SK-N-SH (cell line): Measurements from ENCODE around the gene DCDC2. TPM values are rescaled to one million over a fixed set of nuclear protein-coding genes. Genes with fewer than 3 reads are reported as not detected.

Source experiments
- CTCF ChIA-PET: fragments of 300-600, 350-600 bp; formaldehyde crosslinking; extraction: SDS; loops from one replicate; lab custom pipeline; 2021; lab: Yijun Ruan, JAX
- POLR2A ChIA-PET: fragments of 350-600 bp; sonication (Branson Sonifier 250); formaldehyde crosslinking; extraction: SDS; loops from one replicate; lab custom pipeline; 2020; ENCODE audit warnings: antibody characterized with exemption, inconsistent platforms; lab: Yijun Ruan, JAX
- DNase-seq: peaks from one replicate; pipeline ENCODE4 v3.0.0; 2012
- H2AFZ ChIP-seq: fragments of 200-600 bp; sonication (generic); 2 replicates; pipeline ENCODE4 v1.8.1; 2016; ENCODE audit warnings: antibody characterized with exemption, mild to moderate bottlenecking, low read depth
- H3F3A ChIP-seq: fragments of 200-600 bp; sonication (generic); replicated peaks from 2 replicates; pipeline ENCODE3; 2016; ENCODE audit warnings: antibody characterized with exemption, mild to moderate bottlenecking; ENCODE audit not compliant: insufficient read depth
- H3K27ac ChIP-seq, 2 experiments: fragments of 200-500 bp in 1 of 2; fragments of 200-600 bp in 1 of 2; sonication (Bioruptor generic) in 1 of 2; sonication (generic), shearing (Covaris generic) in 1 of 2; 2 replicates each; pipeline versions ENCODE4 v1.5.1 to v1.6.1; 2014 to 2016; ENCODE audit warnings: low read depth in 2 of 2, inconsistent platforms in 1 of 2, low read length in 1 of 2, mild to moderate bottlenecking in 1 of 2, mixed read lengths in 1 of 2
- H3K27me3 ChIP-seq: fragments of 200-600 bp; sonication (generic), shearing (Covaris generic); 2 replicates; pipeline ENCODE4 v1.6.1; 2016; ENCODE audit warnings: mixed run types; ENCODE audit not compliant: insufficient read depth
- H3K36me3 ChIP-seq, 2 experiments: fragments of 200-500 bp in 1 of 2; fragments of 200-600 bp in 1 of 2; sonication (Bioruptor generic) in 1 of 2; sonication (generic) in 1 of 2; replicated peaks in 1 of 2; 2 replicates each; pipeline versions ENCODE3 to v1.5.1; 2014 to 2016; ENCODE audit warnings: low read length in 1 of 2, mild to moderate bottlenecking in 1 of 2; ENCODE audit not compliant: insufficient read depth in 2 of 2, control insufficient read depth in 1 of 2
- H3K4me1 ChIP-seq, 2 experiments: fragments of 200-500 bp in 1 of 2; fragments of 200-600 bp in 1 of 2; sonication (Bioruptor generic) in 1 of 2; sonication (generic), shearing (Covaris generic) in 1 of 2; 2 replicates each; pipeline versions ENCODE4 v1.5.1 to v1.6.1; 2014 to 2016; ENCODE audit warnings: low read depth in 1 of 2, low read length in 1 of 2, mixed run types in 1 of 2; ENCODE audit not compliant: insufficient read depth in 2 of 2, control insufficient read depth in 1 of 2
- H3K4me2 ChIP-seq: fragments of 200-600 bp; sonication (generic), shearing (Covaris generic); 2 replicates; pipeline ENCODE4 v1.6.1; 2017; ENCODE audit warnings: mixed run types
- H3K4me3 ChIP-seq, 2 experiments: fragments of 200-500 bp in 1 of 2; fragments of 200-600 bp in 1 of 2; sonication (Bioruptor generic) in 1 of 2; sonication (generic), shearing (Covaris generic) in 1 of 2; 2 replicates each; pipeline versions ENCODE4 v1.5.1 to v1.8.1; 2014 to 2016; ENCODE audit warnings: low read depth in 2 of 2, inconsistent platforms in 1 of 2, low read length in 1 of 2, mild to moderate bottlenecking in 1 of 2, mixed read lengths in 1 of 2, moderate library complexity in 1 of 2
- H3K79me2 ChIP-seq: fragments of 200-600 bp; sonication (generic); 2 replicates; pipeline ENCODE4 v1.8.1; 2017; ENCODE audit warnings: mild to moderate bottlenecking; ENCODE audit not compliant: insufficient read depth
- H3K9ac ChIP-seq: fragments of 200-600 bp; sonication (generic); 2 replicates; pipeline ENCODE4 v1.6.1; 2017; ENCODE audit warnings: mixed run types
- H3K9me2 ChIP-seq: fragments of 200-600 bp; sonication (generic); 2 replicates; pipeline ENCODE4 v1.6.1; 2017; ENCODE audit warnings: mixed run types
- H3K9me3 ChIP-seq: fragments of 200-600 bp; sonication (generic); 2 replicates; pipeline ENCODE4 v1.6.1; 2017; ENCODE audit warnings: mixed run types, mild to moderate bottlenecking, moderate library complexity
- H4K20me1 ChIP-seq: fragments of 200-600 bp; sonication (generic); 2 replicates; pipeline ENCODE4 v1.6.1; 2017; ENCODE audit warnings: mild to moderate bottlenecking, mixed run types; ENCODE audit not compliant: insufficient read depth
- EP300 ChIP-seq, 2 experiments: IDR thresholded peaks; 2 replicates each; pipeline versions ENCODE4 v1.4.0 to v1.6.1; 2012; ENCODE audit warnings: borderline replicate concordance in 1 of 2, low read depth in 1 of 2, low read length in 1 of 2
- FOSL2 ChIP-seq: IDR thresholded peaks from 2 replicates; pipeline ENCODE4 v1.4.0; 2012; ENCODE audit warnings: low read depth, mild to moderate bottlenecking, moderate library complexity, borderline replicate concordance
- FOXJ3 ChIP-seq: sonication (generic); formaldehyde crosslinking; IDR thresholded peaks from 2 replicates; pipeline ENCODE4 v1.5.1; 2020; ENCODE audit warnings: mild to moderate bottlenecking, missing genetic modification reagents
- JUND ChIP-seq: IDR thresholded peaks from 2 replicates; pipeline ENCODE4 v1.4.0; 2012
- MAX ChIP-seq: IDR thresholded peaks from 2 replicates; pipeline ENCODE4 v1.4.0; 2012; ENCODE audit warnings: low read depth
- NFIC ChIP-seq: IDR thresholded peaks from 2 replicates; pipeline ENCODE4 v1.4.0; 2012; ENCODE audit warnings: borderline replicate concordance
- POLR2AphosphoS5 ChIP-seq: IDR thresholded peaks from 2 replicates; pipeline ENCODE4 v1.6.1; 2012; ENCODE audit warnings: low read depth, low read length
- RAD21 ChIP-seq: IDR thresholded peaks from 2 replicates; pipeline ENCODE4 v1.6.1; 2012; ENCODE audit warnings: mild to moderate bottlenecking, low read length
- SMC3 ChIP-seq: IDR thresholded peaks from 2 replicates; pipeline ENCODE4 v1.6.1; 2012; ENCODE audit warnings: low read depth, low read length, improper control_type of control experiment
- TCF12 ChIP-seq: IDR thresholded peaks from 2 replicates; pipeline ENCODE4 v1.4.0; 2012
- USF1 ChIP-seq: IDR thresholded peaks from 2 replicates; pipeline ENCODE4 v1.4.0; 2012; ENCODE audit warnings: low read depth, borderline replicate concordance
- USF2 ChIP-seq: fragments of 150-350 bp; IDR thresholded peaks from 2 replicates; pipeline ENCODE4 v1.6.1; 2017; ENCODE audit warnings: antibody characterized with exemption, low read length, low read depth, borderline replicate concordance
- ZBTB33 ChIP-seq: IDR thresholded peaks from 2 replicates; pipeline ENCODE4 v1.4.0; 2012; ENCODE audit warnings: low read depth, borderline replicate concordance
- WGBS: methylation state at CpG from one replicate; pipeline ENCODE4 v1.1.6; 2017; ENCODE audit warnings: low lambda C conversion rate; 5-methylcytosine and 5-hydroxymethylcytosine counted together
- polyA plus RNA-seq, 3 experiments: library from polyadenylated mRNA; depleted of rRNA; stranded (reverse); fragments of >200 nt; gene quantifications; 2 replicates each; pipeline ENCODE4 v1.2.3, GENCODE V29; 2012
- TF ChIP-seq, protein P1 (sequence below): fragments of 200-600 bp; sonication (generic); IDR thresholded peaks from 2 replicates; pipeline ENCODE4 v1.6.1; 2017; ENCODE audit warnings: antibody characterized with exemption, mild to moderate bottlenecking, moderate library complexity
- TF ChIP-seq, protein P2 (sequence below): fragments of 150-350 bp; IDR thresholded peaks from 2 replicates; pipeline ENCODE4 v1.6.1; 2016; ENCODE audit warnings: mild to moderate bottlenecking, low read depth, low read length
- TF ChIP-seq, protein P3 (sequence below): IDR thresholded peaks from 2 replicates; pipeline ENCODE4 v1.6.1; 2012; ENCODE audit warnings: mild to moderate bottlenecking, low read depth, low read length, moderate library complexity

DCDC2 gene
- polyA plus RNA-seq, 1 of the 3 experiments (the other 2 are of a cell fraction): not detected

- TF ChIP-seq POLR2AphosphoS5 (no peak), TCF12 (no peak), USF1 (no peak), RAD21 (no peak), FOSL2 (no peak), EP300 (IDR thresholded peaks at IDR 0.05; ENCODE audit: borderline replicate concordance in 1 of 2, low read depth in 1 of 2, low read length in 1 of 2) (no peak), MAX (no peak), ZBTB33 (no peak), JUND (no peak), SMC3 (no peak), FOXJ3 (no peak), USF2 (no peak), NFIC (no peak)
- TF ChIP-seq, protein P1, sequence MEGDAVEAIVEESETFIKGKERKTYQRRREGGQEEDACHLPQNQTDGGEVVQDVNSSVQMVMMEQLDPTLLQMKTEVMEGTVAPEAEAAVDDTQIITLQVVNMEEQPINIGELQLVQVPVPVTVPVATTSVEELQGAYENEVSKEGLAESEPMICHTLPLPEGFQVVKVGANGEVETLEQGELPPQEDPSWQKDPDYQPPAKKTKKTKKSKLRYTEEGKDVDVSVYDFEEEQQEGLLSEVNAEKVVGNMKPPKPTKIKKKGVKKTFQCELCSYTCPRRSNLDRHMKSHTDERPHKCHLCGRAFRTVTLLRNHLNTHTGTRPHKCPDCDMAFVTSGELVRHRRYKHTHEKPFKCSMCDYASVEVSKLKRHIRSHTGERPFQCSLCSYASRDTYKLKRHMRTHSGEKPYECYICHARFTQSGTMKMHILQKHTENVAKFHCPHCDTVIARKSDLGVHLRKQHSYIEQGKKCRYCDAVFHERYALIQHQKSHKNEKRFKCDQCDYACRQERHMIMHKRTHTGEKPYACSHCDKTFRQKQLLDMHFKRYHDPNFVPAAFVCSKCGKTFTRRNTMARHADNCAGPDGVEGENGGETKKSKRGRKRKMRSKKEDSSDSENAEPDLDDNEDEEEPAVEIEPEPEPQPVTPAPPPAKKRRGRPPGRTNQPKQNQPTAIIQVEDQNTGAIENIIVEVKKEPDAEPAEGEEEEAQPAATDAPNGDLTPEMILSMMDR: no peak
- TF ChIP-seq, protein P2, sequence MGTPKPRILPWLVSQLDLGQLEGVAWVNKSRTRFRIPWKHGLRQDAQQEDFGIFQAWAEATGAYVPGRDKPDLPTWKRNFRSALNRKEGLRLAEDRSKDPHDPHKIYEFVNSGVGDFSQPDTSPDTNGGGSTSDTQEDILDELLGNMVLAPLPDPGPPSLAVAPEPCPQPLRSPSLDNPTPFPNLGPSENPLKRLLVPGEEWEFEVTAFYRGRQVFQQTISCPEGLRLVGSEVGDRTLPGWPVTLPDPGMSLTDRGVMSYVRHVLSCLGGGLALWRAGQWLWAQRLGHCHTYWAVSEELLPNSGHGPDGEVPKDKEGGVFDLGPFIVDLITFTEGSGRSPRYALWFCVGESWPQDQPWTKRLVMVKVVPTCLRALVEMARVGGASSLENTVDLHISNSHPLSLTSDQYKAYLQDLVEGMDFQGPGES: no peak
- TF ChIP-seq, protein P3, sequence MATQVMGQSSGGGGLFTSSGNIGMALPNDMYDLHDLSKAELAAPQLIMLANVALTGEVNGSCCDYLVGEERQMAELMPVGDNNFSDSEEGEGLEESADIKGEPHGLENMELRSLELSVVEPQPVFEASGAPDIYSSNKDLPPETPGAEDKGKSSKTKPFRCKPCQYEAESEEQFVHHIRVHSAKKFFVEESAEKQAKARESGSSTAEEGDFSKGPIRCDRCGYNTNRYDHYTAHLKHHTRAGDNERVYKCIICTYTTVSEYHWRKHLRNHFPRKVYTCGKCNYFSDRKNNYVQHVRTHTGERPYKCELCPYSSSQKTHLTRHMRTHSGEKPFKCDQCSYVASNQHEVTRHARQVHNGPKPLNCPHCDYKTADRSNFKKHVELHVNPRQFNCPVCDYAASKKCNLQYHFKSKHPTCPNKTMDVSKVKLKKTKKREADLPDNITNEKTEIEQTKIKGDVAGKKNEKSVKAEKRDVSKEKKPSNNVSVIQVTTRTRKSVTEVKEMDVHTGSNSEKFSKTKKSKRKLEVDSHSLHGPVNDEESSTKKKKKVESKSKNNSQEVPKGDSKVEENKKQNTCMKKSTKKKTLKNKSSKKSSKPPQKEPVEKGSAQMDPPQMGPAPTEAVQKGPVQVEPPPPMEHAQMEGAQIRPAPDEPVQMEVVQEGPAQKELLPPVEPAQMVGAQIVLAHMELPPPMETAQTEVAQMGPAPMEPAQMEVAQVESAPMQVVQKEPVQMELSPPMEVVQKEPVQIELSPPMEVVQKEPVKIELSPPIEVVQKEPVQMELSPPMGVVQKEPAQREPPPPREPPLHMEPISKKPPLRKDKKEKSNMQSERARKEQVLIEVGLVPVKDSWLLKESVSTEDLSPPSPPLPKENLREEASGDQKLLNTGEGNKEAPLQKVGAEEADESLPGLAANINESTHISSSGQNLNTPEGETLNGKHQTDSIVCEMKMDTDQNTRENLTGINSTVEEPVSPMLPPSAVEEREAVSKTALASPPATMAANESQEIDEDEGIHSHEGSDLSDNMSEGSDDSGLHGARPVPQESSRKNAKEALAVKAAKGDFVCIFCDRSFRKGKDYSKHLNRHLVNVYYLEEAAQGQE: no peak
- Histone ChIP-seq H2AFZ (no peak overlapping the region), H3K4me2 (no peak overlapping the region), H4K20me1 (no peaks in the 10 kb centered on the region), H3K27me3 (no peaks in the 10 kb centered on the region), H3K4me1 (peaks cover 0 to 16% of the 10 kb centered on the region in 2 experiments; a peak in 2 of 4 replicates), H3K9ac (no peak overlapping the region), H3K27ac (no peak overlapping the region), H3K9me3 (no peaks in the 10 kb centered on the region), H3F3A (no peaks in the 10 kb centered on the region), H3K4me3 (no peak overlapping the region), H3K79me2 (no peaks in the 10 kb centered on the region), H3K36me3 (no peaks in the 10 kb centered on the region), H3K9me2 (no peaks in the 10 kb centered on the region)
- ChIA-PET CTCF (no interaction called here), POLR2A (no interaction called here)
- WGBS: 41% methylated on average over 7 of the region's 7 CpGs
- no peak for DNase-seq
Observed at GRCh38 chr6:24186349-24186748, 171.5 kb downstream of the DCDC2 start.
